GM19455 (cell line): Measurements from ENCODE around the gene THADA.
A peak's percentile ranks its signal among the peaks of the same experiment; 100 is the strongest.

Experiments used
- ATAC-seq: cut with Tn5 transposase; IDR thresholded peaks from one replicate; pipeline ENCODE4 v1.9.1; 2021; ENCODE audit not compliant: unreplicated experiment

The THADA gene

DNA sequence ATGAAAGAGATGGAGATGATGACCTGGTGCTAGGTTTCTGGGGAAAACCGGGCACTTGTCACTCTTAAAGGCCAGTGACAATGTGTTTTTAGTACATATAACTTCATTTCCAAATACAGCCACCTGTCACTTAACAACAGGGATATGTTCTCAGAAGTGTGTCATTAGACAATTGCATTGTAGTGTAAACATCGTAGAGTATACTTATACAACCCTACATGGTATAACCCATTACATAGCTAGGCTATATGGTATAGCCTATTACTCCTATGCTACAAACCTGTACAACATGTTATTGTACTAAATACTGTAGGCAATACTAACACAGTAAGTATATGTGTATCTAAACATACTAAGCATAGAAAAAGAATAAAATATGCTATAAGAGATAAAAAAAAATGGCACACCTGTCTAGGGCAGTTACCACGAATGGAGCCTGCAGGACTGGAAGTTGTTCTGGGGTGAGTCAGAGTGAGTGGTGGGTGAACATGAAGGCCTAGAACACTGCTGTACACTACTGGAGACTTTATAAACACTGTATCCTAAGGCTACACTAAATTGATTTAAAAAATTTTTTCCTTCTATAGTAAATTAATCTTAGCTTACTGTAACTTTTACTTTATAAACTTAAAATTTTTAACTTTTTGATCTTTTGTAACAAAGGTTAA is 123.2 kb downstream of the THADA start:
- ATAC-seq = no peak

DNA sequence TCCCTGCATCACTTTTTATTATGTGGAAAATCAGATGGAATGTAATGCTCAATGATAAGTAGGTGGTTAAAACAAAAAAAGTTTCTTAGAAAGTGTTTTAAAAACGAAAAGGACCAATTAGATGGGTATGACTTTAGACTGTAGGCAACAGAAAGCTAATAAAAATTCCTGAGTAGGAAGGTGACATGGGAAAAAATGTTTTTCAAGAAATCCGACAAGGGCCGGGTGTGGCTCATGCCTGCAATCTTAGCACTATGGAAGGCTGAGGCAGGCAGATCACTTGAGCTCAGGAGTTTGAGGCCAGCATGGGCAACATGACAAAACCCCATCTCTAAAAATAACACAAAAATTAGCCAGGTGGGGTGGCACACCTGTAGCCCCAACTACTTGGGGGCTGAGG is 126.1 kb downstream of the THADA start:
- ATAC-seq = no peak

DNA sequence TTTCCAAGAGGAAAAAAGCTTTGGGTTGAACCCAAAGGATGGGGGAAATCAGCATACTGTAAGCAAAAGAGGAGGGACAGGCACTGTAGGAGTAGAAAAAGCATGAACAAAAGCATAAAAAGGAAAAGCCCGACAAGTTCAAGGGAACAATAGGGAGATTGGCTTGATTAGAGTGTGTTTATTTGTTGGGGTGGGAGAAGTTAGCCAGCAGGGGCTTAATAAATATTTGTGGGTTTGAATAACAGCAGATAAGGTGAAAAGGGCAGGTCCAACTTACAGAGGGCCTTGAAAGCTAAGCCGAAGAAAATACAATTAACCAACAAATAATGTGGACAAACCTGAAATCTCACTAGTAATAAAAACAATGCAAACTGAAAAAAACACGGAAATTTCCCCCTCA is 126.7 kb downstream of the THADA start:
- ATAC-seq = no peak

DNA sequence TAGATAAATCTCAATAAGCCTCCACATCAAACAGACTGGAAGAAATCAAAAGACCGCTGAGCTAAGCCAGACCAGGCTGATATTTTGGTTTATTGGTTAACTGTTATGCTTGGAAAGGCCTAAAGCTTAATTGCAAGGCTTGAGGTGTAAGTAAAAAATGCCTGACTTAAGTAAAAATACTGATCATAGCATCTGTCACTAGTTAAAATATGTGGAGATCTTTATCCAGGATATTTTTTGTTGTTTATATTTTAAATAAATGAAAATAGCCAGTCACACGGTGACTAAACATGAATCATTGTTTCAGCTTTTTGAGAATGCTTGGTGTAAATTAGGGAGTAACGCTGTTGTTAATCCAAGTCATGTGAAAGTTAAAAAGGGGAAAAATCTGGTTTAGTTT is 127.9 kb downstream of the THADA start:
- ATAC-seq = no peak

DNA sequence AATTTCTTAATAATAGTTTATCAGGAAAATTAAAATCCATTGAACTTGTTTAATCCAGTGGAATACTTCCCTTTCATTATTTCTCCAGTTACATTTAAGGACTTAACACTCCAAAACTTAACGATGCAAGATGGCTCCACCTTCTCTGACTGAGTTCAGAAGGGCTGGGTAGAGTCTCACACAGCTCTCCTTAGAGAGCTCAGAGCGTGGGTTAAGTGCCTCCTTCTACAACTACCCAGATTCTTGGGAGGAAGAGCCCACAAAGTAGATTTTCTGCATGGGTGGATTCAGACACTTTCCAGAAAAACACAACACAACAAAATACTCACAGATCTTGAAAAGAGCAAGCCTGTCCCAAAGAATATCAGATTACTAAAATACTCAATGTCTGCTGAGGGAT is 130.6 kb downstream of the THADA start:
- ATAC-seq = no peak

DNA sequence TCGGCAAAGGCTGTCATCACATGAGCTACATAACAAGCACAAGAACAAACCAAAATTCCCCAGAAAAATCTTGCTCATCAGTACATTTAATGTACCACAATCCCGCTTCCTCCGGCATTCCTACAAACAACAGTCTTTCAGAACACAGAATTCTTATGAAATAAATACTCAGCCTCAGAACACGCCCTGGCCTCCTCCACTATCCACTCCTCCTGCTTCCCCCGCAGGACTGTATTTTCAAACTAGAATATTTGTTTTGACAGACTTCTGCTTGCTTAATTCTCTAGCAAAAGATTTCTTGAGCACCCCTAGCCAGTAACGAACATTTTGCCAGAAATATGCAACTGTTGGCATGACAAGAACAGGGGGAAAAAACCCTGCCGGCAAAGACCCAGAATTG is 131.2 kb downstream of the THADA start:
- ATAC-seq = no peak

DNA sequence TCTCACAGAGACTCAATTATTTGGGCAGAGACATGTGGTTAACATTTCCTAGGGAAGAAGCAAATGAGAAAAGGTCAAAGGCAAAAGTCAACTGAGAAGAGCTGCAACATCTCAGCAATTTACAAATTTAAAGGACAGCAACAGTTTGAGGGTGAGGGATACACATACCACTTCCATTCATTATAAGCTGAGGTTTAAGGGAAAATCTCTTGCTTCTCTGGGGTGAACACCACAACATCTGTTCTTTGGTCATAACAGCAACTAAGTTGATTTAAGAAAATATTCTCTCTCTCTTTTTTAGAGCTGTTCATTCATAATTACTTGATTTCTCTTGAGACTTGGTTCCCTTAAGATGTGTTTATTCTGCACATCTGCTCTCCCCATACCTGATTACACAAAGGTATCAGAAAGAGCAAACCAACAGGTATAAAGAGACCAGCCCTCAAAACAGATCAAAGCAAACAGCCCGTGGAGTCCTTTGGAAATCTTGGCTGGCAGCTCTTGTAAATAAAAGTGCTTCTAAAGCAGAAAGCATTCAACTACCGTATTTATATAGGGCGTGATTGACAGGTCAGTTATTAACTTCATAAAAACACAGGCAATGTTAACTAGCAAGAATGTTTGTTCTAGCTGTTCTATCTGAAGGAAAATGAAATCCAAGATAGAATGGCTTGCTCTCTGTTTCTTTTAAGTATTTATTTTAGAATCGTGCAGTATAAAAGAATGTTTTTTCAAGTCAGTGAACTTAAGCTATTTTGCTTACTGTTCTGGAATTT is 132.8 kb downstream of the THADA start:
- no peak for ATAC-seq

DNA sequence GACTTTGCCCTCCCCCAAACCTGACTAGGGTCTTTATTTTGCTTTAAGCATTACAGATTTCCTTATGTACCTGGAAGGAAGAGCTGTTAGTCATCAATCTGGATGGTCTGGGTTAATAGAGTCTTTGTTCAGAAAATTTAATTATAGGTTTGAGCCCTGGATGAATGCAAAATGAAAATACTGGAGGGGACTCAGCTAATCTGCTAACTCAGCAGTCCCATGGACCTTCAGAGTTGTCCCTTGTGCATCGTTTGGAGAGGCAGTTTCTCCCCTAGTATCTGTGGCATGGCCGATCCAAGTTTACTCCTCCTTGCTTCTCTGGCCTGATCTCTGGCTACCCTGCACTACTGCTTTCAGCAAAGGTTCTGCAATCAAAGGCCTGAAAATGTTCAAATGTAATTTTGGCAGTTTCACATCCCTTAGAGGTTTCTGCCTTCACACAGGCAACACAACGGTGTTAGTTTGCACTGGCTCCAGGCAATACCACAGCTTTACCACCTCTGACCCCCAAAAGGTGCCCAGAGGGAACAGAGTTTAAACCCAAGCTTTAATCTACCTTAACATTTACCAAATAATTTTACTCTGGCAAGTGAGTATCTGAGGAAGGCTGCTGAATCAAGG is 134.3 kb downstream of the THADA start:
- peak; percentile 88 for ATAC-seq

DNA sequence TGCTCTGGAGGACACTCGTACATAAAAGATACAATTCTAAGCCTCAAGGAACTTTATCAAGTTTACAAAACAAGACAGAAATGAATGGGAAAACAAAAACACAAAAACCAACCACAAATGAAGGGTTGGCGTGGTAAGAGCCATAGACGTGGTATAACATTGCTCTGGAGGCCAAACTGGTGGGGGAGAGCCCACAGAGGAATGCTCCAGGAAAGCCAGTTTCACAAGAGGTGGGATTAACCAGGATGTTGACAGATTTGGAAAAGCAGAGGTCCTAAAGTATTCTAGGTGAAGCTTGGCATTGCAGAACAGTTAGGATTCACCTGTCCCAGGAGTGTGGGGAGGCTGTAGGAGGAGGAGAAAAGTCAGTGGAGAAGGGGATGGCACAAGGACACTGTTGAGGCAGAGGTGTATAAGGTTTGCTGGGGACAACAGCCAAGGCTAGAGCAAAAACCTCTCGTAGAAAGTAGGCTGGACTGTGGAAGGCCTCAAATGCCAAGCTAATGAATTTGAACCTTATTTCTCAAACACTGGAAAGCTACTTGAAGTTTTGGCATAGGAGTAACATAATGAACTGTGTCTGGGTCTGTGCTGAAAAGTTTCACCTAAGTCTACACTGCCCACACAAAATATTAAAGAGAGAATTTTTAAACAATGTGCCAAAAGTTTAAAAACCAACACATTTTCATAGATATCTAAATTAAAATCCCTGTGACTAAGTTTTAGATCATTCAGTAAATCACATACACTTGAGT is 135.1 kb downstream of the THADA start:
- ATAC-seq = no peak

DNA sequence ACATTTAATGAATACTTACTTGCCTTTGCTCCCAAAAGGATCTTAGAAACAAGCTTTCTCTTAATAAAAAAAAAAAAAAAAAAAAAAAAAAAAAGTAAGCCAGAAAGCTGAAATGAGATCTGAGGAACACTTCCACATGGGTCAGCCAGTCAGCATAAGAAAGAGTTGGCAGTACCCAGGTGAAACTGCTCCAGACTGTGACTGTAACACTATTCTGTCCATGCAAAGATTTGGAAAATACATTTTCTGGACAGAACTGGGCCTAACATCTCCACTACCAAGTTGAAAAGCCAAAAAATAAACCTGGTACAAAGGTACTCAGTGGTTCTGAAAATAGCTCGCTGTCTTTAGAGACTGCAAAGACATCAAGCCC is 135.7 kb downstream of the THADA start:
- no peak for ATAC-seq

DNA sequence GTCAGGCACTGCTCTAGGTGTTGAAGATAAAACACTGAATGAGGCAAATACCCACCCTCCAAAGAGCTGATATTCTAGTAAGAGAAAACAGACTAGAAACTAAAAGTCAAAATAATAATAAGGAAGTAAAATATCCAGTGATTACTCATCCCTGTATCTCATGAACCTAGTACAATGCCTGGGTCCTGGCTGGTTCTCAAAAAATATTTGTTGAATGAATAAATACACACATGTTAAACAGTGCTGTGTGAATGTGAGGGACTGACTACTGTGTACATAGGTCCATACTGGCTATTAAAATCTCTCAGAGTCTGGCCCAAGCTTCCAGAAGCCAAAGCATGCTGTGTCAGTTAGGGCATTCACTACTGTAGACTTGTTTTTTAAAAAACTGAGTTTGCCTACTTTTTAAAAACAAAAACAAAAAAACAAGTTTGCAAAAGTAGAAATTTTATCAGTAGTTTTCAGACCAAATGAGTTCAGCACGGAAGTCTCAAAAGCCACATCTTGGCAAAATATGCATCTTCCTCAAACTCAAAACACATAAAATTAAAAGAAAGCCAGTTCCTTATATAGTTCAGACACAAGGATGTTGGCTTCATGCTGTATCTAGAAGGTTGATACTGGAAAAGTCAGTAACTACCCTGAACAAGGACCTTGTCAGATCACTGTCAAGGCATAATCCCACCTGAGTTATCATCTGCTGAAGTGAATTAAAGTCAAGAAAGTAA is 136.2 kb downstream of the THADA start:
- ATAC-seq = no peak

DNA sequence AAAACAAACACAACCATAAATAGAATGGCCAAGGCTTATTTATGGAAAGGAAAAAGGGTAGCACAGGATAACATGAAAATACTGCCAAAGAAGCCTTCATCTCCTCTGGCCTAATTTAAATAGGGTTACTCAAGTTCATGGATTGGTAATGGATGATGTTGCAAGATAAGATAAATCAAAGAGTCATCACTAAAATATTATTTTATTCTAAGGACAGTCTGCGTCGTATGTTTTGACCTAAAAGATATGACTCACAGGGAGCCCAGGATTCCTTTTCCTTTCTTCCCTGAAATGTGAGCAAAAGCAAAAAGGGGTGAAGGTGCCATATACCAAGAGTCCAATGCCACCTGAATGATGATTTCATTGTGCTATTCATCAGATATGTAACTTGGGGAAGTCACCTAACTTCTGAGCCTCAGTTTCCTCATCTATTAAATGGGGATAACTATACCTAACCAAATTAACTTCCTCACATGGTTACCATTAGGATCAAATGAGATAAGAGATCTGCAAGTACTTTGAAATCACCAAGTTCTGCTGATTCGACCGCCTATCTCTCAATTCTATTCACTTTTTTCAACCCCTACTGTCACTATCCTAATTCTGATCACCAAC is 137.7 kb downstream of the THADA start:
- no peak for ATAC-seq

DNA sequence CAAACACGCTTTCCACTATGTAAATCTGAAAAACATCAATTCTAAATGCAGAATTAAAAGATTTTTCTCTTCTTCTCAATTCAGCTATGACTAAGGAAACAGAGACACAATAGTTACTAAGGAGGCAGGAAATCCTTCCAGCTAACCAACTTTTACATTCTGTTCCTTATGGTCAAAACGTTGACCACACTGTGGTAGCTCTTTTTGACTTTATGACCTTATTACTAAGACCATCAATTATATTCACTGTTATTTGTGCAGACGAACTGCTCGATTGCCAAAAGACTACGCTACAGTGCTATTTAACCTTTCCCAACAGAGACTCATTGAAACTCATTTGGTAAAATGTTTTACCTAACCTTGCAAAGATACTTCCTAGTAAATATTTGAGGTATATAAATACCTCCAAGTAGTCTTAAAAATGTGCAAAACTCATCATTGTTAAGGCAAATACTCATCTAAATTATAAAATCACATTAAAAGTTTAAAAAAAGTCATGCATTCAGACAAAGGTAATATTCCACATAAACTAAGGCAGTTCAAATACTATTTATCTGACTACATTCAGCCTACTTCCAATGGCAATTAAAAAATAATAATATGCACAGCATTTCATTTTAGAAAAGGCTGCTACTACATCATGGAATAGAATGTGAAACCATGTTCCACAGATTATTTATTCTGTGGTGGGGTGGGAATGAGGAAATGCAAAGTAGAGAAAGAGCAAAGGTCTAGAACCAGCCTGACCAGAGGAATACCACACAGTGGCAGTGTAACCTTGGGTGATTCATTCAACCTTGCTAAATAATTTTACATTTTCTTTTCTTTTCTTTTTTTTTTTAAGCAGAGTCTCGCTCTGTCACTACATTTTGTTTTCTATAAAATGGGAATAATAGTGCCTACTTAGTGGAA is 139.9 kb downstream of the THADA start:
- ATAC-seq = no peak

DNA sequence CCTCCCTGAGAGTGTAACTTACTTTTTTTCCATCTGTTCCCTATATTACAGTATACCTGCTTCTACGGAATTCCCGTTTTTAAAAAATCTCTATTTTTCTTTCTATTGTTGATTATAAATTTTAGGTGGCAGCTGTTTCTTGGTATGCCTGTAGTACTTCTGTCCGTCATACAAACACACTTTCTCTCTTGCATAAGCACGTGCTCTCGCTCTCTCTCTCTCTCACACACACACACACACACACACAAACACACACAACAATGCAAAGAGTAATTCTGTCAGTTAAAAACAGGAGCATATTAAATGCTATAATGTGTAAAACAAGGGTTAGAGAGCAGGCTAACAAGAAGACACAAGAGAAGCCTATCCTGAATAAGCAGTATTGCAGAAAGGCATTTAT is 140.5 kb downstream of the THADA start:
- no peak for ATAC-seq

DNA sequence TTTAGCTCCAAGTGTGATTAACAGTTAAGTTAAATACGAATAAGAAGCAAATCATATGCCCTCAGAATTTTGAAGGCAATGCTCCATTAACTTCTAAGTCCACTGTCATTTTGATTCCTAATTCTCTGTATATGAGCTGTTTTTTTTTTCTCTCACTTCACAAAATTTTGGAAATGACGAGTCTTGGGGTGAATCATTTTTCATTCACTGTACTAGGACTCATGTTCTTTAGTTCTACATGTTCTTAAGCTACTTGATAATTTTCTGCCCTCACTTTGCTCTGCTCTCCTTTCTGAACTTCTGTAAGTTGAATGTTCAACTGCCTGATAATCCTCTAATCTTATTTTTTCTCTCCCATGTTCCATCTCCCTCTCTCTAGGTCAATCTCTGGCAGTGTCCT is 141.0 kb downstream of the THADA start:
- ATAC-seq = no peak

DNA sequence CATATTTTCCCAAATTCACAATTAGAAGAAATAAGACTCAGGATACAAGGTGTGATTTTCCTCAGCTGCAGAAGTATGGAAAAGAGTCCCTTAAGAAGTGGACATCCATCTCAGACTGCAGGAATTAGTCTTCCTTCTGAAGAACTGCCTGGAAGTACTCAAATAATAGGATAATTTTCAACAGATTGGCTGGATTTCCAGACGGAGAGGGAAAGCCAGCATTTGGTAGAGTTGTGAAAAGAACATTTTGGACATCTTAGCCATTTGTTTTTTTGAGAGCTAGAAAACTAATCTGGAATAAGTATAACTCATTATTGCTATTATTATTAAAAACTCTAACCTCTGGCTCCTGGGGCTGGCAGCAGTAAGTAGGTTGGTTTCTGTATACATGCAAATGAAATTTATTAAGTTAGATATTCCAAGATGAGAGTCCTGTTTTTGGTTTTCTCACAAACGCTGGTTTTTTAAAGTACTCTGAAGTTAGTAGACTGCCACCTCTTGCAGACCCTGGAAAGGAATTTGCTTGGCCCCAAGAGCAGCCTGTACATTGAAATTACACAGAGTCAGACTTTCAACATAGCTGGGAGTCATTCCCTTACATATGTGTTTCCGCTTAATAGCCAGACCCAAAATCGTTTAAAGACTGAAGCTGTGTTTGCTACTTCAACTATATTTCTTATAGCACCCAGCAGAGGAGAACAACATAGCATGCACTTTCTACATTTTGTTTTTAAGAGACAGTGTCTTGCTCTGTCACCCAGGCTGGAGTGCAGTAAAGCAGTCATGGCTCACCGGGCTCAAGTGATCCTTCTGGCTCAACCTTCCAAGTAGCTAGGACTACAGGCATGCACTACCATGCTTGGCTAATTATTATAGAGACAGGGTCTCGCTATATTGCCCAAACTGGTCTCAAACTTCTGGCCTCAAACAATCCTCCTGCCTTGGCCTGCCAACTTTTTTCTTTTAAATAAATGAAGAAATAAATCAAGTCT is 142.4 kb downstream of the THADA start:
- ATAC-seq = no peak

DNA sequence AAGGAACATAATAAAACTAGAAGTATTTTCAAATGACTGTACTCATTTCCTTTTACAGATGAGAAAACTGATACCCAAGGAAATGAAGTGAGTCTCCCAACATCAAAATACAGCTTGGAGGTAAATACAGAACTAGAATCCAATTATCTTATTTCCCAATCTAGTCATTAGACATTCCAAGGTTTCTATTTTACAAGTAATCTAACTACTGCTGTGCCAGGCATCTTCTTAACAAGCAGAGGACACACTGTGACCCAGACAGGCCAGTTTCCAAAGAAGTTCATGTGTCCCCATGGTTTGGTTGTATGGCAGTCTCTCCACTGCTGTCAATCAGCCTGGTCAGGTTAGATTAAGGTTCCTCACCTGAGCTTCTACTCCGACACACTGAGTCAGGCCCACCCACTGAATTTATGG is 143.5 kb downstream of the THADA start:
- no peak for ATAC-seq

DNA sequence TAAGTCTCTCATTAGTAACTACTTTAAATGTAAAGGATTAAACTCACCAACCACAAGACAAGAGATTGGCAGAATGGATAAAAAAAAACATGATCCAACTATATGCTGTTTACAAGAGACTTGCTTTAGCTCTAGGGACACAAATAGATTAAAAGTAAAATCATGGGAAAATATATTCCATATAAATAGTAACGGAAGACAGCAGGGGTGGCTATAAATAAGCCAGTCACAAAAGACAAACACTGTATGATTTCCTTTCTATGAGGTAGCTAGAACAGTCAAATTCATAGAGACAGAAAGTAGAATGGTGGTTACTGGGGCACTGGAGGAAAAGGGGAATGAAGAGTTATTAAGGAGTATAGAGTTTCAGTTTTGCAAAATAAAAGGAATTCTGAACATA is 145.2 kb downstream of the THADA start:
- no peak for ATAC-seq

DNA sequence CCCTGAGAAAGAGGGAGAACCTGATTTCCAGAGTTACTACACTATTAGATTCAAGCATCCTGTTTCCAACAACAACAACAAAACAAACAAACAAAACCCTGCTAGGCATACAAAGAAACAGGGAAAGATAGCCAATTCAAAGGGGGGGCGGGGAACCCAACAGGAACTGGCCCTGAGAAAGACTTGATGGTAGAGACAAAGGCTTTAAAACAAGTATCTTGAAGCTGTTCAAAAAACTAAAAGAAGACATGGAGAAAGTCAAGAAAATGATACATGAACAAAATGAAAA is 147.1 kb downstream of the THADA start:
- ATAC-seq = no peak
